Upper lobe of left lung (tissue), 6 donors: ENCODE results near the gene NQO1. TPM values are rescaled to one million over a fixed set of nuclear protein-coding genes. Genes with fewer than 3 reads are reported as not detected.

Experiments used
- ATAC-seq, 2 donors: fragments of 200-7000 bp; cut with Tn5 transposase; one replicate each; pipeline ENCODE4 v1.9.1; 2022; ENCODE audit warnings: mild to moderate bottlenecking in 2 of 2, moderate library complexity in 2 of 2; ENCODE audit not compliant: low FRiP score in 2 of 2
- DNase-seq, 2 donors: peaks; one replicate each; pipeline ENCODE4 v3.0.0-alpha.2; 2019 to 2020
- H3K27ac ChIP-seq, 4 donors: fragments of 200-600 bp; sonication (generic); one replicate each; pipeline ENCODE4 v1.5.1; 2016 to 2019
- H3K27me3 ChIP-seq, 4 donors: fragments of 200-600 bp; sonication (generic); one replicate each; pipeline ENCODE4 v1.5.1; 2017 to 2019
- H3K36me3 ChIP-seq, 4 donors: fragments of 200-600 bp; sonication (generic); one replicate each; pipeline ENCODE4 v1.5.1; 2016 to 2019
- H3K4me1 ChIP-seq, 4 donors: fragments of 200-600 bp; sonication (generic); one replicate each; pipeline ENCODE4 v1.5.1; 2018 to 2019
- H3K4me3 ChIP-seq, 4 donors: fragments of 200-600 bp; sonication (generic); one replicate each; pipeline ENCODE4 v1.5.1; 2017 to 2019; ENCODE audit warnings: mild to moderate bottlenecking in 2 of 4, moderate library complexity in 1 of 4
- H3K9me3 ChIP-seq, 4 donors: fragments of 200-600 bp; sonication (generic); one replicate each; pipeline ENCODE4 v1.5.1; 2018 to 2019
- CTCF ChIP-seq, 6 experiments: fragments of 450-650 bp in 4 of 6; fragments of 200-600 bp in 2 of 6; sonication (generic) in 2 of 6; IDR thresholded peaks; one replicate each; pipeline ENCODE4 v1.5.1; 2016 to 2019; ENCODE audit warnings: antibody characterized with exemption in 6 of 6
- EP300 ChIP-seq, 4 donors: sonication (generic); formaldehyde crosslinking; IDR thresholded peaks; one replicate each; pipeline ENCODE4 v1.5.1; 2017; ENCODE audit warnings: antibody characterized with exemption in 4 of 4, control low read depth in 2 of 4
- POLR2A ChIP-seq, 4 donors: fragments of 450-650 bp; IDR thresholded peaks; one replicate each; pipeline ENCODE4 v1.5.1; 2016 to 2017; ENCODE audit warnings: antibody characterized with exemption in 4 of 4, mild to moderate bottlenecking in 2 of 4
- POLR2AphosphoS5 ChIP-seq, 2 donors: sonication (generic); formaldehyde crosslinking; IDR thresholded peaks; one replicate each; pipeline ENCODE4 v1.5.1; 2017; ENCODE audit warnings: antibody characterized with exemption in 2 of 2
- WGBS, 2 donors: methylation state at CpG; one replicate each; pipeline ENCODE4 v1.1.5; 2017 to 2018; 5-methylcytosine and 5-hydroxymethylcytosine counted together
- total RNA-seq, 6 donors: library from RNA; depleted of rRNA in 4 of 6; stranded (reverse); fragments of >200 nt in 4 of 6; gene quantifications; one replicate each; pipeline versions ENCODE4 v1.1.0 to v1.2.1, GENCODE V29; 2016 to 2021
- donor health status: DM: no; HTN: no; CAD: no; lungs with moderate emphysema.
- donor health status: DM: no; HTN: yes; CAD: no; lungs with severe emphysema.

NQO1 gene
- total RNA-seq, 6 donors from 2014 or later = 13.6 to 73.0 (median 48.6) TPM

- TF ChIP-seq EP300 (IDR thresholded peaks at IDR 0.05) (no peak), POLR2AphosphoS5 (IDR thresholded peaks at IDR 0.05) (no peak), CTCF (IDR thresholded peaks at IDR 0.05) (no peak), POLR2A (IDR thresholded peaks at IDR 0.05) (no peak)
- DNase-seq (no peak), ATAC-seq (no peak)
- Histone ChIP-seq H3K9me3 (no peaks in the 10 kb centered on the region), H3K27ac (no peak overlapping the region), H3K36me3 (peaks cover 20 to 70% (median 34%) of the 10 kb centered on the region in 4 donors), H3K27me3 (no peaks in the 10 kb centered on the region), H3K4me3 (no peak overlapping the region), H3K4me1 (no peaks in the 10 kb centered on the region)
- 96 to 100% methylated on average over 2 of the region's 2 CpGs for WGBS, 2 donors
These were observed 37.8 kb downstream of the NQO1 start for GRCh38 chr16:69688589-69688988.

- no peaks in the 10 kb centered on the region for H3K9me3 ChIP-seq
- H3K27me3 ChIP-seq = no peaks in the 10 kb centered on the region
- no peak for DNase-seq
- peaks cover 15 to 84% (median 28%) of the 10 kb centered on the region in 4 donors for H3K36me3 ChIP-seq
- H3K4me1 ChIP-seq = no peaks in the 10 kb centered on the region
- H3K4me3 ChIP-seq = no peak overlapping the region
- no peak for ATAC-seq
- H3K27ac ChIP-seq = no peak overlapping the region
- TF ChIP-seq CTCF (IDR thresholded peaks at IDR 0.05) = no peak
- no peak for TF ChIP-seq EP300 (IDR thresholded peaks at IDR 0.05)
- TF ChIP-seq POLR2AphosphoS5 (IDR thresholded peaks at IDR 0.05) = no peak
- TF ChIP-seq POLR2A (IDR thresholded peaks at IDR 0.05) = no peak
These were observed 46.0 kb downstream of the NQO1 start for GRCh38 chr16:69680358-69680757.

- H3K36me3 ChIP-seq = peaks cover 9 to 76% (median 30%) of the 10 kb centered on the region in 4 donors
- DNase-seq (no peak), ATAC-seq (no peak)
- H3K4me3 ChIP-seq = no peak overlapping the region
- TF ChIP-seq POLR2AphosphoS5 (IDR thresholded peaks at IDR 0.05) (no peak), CTCF (IDR thresholded peaks at IDR 0.05) (no peak), EP300 (IDR thresholded peaks at IDR 0.05) (no peak), POLR2A (IDR thresholded peaks at IDR 0.05) (no peak)
- H3K27me3 ChIP-seq = no peaks in the 10 kb centered on the region
- 67 to 76% methylated on average over 3 of the region's 3 CpGs for WGBS, 2 donors
- H3K27ac ChIP-seq = no peak overlapping the region
- peaks cover 0 to 3% (median 0%) of the 10 kb centered on the region in 4 donors for H3K4me1 ChIP-seq
- no peaks in the 10 kb centered on the region for H3K9me3 ChIP-seq
These were observed 53.2 kb downstream of the NQO1 start for GRCh38 chr16:69672998-69673713.

GRCh38 chr16:69672315-69672997 lies 53.9 kb downstream of the NQO1 start:
- ATAC-seq = no peak

More at GRCh38 chr16:69672315-69672997, 53.9 kb downstream of the NQO1 start:
- no peak for TF ChIP-seq POLR2AphosphoS5 (IDR thresholded peaks at IDR 0.05)
- TF ChIP-seq CTCF (IDR thresholded peaks at IDR 0.05) = no peak
- TF ChIP-seq POLR2A (IDR thresholded peaks at IDR 0.05) = no peak
- TF ChIP-seq EP300 (IDR thresholded peaks at IDR 0.05) = no peak
- WGBS, 2 donors = 95 to 100% methylated on average over 2 of the region's 2 CpGs
- DNase-seq = no peak
- Histone ChIP-seq H3K4me1 (peaks cover 0 to 3% (median 0%) of the 10 kb centered on the region in 4 donors), H3K27ac (no peak overlapping the region), H3K36me3 (peaks cover 9 to 72% (median 25%) of the 10 kb centered on the region in 4 donors), H3K9me3 (no peaks in the 10 kb centered on the region), H3K4me3 (no peak overlapping the region), H3K27me3 (no peaks in the 10 kb centered on the region)
